Suppressor macrophage (primary cell): ENCODE results near the gene PAX7.

Experiments
- DNase-seq, 4 experiments: peaks; one replicate each; pipeline ENCODE4 v3.0.0-alpha.2; 2020 to 2022

Gene PAX7

DNA sequence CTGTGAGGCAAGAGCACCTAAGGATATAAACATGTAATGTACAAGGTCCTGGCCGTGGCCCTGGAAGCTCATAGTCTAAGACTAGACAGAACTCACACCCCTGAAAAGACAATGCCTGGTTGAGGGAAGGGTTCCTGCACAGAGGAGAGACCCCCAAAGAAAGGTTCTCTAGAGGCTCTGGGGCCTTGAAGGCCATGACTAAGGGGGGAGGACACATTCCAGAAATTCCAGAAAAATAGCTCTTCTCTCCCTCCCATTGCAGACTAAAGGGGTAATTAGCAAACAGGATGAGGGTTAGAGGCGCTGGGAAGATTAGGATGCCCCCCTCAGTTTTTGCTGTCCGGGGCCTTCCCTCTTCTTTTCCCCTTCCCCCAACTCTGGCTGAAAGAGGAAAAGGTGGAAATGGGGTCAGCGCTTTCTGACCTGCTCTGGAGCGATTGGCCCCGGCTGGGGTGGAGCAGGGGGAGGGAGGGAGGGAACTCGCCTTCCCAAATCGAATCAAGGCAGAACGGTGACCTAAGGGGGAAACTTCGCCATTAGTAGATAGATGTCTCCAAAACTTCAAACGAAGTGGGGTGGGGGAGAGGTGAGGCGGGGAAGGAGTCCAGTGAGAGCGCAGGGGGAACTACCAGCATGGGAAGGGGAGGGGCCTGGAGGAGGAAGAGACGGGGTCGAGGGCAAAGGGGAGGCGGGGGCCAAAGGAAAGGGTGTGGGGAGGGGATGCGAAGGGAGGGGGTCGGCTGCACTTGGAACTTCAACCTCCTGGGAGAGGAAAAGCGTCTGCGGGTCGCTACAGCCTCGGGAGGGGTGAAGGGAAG is 11.8 kb downstream of the PAX7 start:
- DNase-seq, result no peak

DNA sequence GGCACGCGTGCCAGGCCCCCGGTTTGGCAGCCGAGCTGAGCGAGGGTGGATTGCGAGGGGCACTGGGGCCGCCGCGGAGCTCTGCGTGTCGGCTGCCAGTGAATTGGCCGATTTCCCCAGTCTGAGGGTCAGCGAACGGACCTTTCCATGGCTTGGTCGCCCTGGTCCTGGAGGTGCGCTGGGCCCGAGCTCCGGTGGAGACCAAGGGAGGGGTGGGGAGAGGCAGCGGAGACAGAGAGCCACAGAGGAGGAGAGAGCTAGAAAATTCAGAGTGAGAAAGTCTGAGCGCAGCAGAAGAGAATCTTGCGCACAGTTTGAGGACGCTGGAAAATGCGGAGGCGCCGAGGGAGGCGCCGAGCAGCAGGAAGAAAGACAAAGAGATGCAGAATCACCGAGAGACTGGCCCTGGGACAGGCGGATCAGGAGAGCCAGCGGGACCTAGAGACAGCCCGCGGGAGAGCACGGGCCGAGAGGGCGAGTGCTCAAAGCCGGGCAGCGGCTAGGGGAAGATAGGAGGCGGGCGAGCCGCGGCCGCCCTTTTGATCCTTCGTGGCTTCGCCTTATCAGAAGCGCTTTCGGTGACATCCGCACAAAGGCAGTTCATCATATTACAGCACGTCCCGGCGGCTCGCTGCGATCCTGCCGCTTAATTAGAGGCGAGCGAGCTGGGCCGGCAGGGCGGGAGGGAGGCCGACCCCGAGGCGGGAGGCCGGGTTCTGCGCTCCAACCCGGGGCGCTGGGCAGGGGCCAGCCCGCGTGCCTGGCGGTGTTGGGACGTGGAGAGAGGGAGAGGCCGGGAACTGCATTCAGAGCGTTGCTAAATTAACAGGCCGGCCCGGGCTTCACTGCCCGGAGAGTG is 12.7 kb downstream of the PAX7 start:
- DNase-seq, result no peak

DNA sequence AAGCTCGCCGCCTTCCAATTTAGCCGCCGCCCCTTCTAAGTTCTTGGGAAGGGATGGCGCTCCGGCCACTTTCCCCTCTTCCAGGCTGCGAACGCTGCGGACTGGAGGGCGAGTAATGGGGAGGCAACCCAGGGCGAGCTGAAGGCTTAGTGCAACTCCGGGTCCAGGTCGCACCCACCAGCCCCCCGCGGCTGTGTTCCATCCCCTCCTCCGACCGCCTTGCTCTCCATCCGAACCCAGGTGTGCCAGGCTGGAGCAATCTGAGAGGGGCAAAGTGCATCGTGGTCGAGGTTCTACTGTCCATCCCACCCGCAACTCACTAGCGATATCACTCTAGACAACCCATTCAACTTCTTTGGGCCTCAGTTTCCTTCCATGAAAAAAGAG is 13.4 kb downstream of the PAX7 start:
- DNase-seq, result no peak

DNA sequence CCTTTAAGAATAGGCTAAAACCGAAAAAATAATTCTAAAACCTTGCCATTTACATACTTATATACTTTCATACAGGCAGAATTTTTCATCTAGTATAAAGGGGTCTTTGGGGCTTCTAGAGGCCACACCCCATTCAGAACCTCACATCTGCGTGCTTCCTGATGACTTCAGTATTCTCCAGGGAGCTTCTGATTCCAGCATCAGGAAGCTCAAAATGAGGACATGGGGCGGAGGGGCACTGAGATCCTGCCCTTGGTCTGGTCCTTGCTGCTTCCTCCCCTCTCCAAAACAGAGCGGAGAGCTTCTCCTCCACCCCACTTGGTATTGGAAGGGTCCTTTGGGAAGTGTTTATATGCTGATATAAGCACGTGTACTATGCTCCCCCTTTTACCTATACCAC is 13.8 kb downstream of the PAX7 start:
- no peak for DNase-seq

DNA sequence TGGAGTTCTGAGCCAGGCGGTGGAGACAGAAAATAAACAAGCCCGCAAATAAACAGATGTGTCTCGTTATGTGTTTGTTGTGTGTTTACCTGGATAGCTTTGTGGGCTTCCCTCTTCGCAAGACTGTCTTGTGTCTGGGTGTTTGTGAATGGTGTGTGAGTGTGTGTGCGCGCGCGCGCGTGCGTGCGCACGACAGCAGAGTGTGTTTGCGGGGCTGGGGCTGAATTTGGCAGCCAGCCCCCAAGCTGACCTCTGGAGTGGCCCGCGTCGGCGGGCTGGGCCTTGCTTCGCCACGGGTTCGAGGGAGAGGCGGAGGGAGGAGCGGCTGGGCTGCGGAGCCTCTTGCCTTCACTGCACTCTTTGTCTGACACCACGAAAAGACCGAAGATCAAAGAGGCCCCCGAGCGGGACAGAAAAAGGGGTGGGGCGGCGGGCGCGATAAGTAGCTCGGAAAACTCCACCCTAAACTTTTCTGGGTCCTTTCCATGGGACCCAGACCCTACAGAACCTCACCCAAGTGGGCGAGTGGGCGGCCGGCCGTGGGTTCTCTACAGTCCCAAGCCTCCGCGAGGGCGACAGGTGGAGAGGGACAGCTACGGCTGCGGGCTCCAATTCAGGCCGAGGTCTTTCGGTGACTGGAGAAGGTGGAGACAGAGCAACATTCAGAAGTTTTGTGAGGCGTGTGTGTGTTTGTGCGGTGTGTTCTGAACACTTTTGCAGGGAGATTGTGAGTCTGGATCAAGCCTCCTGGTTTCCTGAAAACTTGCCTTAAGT is 14.5 kb downstream of the PAX7 start:
- DNase-seq, result no peak

DNA sequence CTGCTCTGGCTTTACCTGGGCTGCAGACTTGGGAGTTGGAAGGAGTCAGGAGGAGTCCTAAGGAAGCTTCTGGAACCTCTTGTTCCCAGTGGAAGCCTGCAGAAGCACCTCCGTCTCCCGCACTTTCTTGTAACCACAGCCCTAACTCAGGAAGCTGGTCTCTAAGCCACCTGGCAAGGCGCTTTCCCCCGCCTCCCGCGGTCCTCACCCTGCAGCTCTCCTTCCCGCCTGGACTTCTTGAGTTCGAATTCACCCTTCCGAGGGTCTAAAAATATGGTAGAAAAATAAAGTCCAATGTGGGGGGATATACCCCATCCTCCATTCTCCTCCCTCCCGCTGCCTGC is 15.1 kb downstream of the PAX7 start:
- no peak for DNase-seq

DNA sequence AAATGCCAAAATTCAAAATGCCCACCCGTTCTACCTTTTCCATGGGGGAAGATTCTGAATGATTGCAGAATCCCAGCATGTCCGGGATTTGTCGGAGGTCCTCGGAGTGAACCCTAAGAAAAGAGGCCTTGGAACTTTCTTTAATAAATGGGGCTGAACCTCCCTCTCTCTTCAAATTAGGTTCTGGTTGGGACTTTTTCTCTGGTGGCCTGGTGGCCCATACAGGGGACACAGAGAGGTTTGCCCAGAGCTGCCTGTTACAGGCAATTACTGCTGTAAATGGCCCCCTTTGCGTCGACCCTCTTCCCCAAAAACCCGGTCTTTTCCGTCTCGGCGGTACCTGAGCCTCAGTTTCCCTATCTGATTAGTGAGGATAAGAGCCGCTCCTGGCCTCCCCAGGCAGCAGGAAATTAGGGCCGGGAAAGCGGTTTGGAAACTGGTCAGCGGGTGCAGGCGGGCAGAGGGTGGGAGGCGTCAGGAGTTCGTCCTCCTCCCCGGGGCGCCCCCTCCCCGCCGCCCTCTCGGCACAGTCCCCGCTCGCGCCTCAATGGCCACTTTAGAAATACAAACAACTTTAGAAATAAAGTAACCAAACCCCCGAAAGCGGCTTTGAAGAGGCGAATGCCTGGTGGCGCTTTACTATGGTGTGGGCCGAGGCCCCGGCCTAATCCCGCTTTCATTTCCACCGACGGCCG is 15.6 kb downstream of the PAX7 start:
- DNase-seq, result no peak

DNA sequence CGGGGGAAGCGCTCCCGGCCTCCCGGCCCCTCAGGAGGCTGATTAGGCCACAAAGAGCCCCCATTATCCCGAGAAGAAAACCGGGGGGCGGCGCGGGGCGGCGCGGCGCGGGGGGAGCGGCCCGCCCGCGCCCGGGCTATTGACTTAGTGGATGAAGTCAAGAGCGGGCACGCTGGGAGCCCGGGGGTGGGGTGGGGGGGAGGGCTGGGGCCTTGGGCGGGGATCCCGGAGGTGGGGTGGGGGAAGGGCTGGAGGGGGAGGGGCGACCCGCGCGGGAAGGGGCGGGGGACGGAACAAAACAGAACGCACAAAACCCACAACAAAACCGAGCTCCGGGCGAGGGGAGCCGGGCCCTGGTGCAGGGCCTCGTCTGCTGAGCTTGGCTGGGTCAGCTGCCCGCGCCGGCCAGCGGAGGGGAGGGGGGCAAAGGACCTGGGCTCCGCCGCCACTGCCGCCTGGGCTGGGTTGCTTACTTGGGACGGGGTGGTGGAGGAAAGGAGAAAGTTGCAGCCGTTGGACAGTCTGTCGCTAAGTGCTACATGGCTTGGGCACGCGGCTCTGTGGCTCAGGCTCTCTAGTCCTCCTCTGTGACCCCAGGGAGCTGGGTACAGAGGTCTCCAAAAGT is 16.3 kb downstream of the PAX7 start:
- DNase-seq, result no peak

DNA sequence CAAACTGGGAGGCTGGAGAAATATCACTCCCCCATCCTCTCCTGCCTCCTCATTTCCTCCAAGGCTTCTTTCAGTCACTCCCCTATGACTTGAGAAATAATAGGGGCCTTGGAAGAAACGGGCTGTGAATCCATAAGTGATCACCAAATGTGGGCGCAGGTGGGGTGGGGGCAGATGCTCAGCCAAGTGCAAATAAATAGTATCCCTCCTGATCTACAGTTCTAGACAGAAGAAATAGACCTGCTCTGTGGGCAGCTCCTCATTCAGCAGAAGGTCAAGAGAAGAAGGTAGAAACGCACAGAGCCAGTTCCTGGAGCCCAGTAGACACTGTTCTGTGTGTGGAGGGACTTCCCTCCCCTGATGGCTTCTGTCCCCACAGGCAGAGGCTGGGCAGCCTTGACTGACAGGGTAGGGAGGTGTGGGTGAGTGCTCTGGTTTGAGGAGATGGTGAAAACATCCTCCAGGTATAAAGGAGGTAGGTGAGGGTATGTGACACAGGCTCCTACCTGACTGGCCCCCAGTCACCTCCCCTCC is 17.1 kb downstream of the PAX7 start:
- DNase-seq, result no peak

DNA sequence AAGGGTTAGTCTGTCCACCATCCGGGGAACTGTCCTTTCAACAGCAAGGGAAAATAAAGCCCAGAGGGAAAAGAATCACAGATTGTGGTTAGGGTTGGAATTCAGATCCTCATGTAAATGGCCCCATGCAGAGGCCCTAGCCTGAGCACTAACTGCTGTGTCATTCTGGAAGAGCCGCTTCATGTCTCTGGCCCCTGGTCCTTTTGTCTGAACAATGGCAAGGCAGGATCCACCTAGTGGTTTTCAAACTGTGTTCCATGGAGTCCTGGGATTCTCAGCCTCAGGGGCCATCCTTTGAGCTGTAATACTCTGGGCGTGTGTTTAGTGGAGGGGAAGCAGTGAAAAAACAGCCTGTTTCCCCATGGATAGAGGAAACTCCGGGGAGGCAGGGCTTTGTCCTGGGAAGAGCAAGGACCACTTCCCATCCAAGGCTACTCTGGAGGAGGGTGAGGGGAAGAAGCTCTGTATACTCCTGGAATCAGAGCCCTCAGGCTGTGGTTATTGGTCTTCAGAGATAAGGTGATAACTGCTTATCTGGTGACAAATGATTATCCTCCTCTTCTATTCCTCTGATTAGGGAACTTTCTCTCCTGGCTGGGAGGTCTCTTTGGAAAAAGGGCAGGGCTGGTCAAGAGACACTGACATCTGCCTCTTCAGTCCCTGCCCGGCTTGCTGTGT is 19.2 kb downstream of the PAX7 start:
- DNase-seq, result no peak

DNA sequence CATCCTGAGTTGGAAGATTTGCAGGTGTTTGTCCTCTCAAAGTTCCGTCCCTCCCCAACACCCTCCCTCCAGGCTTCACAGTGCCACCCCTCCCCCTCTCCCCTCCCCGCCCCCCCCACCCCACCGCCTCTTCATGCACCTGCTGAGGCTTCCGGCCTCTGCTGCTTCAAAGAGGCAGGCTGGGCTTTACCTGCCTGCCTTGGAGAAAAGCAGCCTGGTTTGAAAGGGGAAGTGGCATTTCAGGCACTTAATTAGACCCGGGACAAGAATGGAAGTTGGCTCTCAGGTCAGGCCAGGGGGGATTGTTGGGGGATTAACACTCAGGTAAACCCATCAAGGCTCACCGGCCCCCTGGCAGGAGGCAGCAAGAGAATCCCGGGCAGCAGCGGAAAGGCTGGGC is 21.1 kb downstream of the PAX7 start:
- no peak for DNase-seq

DNA sequence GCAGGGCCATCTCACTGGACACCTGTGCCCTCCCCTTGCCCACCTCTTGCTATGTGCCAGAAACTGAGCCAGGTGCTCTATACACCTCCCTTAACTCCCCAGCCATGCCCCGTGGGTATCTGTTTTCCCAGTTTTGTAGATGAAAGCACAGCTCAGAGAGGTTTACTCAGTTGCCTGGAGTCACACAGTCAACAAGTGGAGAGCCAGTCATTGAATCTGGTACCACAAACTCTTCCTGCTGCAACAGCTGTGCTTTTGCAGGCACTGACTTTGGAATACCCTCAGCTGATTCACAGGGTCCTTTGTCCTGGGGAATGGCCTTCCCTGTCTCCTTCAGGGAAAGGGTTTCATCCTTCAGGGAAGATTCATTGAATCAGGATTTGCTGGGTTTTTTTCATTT is 22.1 kb downstream of the PAX7 start:
- DNase-seq, result no peak

DNA sequence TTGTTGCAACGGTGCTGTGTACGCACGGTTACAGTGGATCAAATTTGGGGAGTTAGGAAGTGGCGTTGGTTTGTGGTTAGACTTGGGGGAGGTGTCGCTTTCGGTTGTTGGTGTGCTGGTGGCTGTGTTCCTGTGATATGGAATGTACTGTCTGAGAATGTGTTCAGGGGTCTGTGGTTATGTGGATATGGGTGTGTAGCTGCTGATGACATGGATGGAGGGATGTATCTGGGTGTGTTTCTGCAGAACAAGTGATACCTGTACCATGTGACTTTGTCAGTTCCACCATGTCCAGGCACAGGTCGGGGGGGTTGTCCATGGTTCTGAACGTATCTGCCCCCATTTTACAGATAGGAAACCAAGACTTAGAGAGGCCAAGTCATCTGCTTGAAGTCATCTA is 22.7 kb downstream of the PAX7 start:
- DNase-seq, result no peak

DNA sequence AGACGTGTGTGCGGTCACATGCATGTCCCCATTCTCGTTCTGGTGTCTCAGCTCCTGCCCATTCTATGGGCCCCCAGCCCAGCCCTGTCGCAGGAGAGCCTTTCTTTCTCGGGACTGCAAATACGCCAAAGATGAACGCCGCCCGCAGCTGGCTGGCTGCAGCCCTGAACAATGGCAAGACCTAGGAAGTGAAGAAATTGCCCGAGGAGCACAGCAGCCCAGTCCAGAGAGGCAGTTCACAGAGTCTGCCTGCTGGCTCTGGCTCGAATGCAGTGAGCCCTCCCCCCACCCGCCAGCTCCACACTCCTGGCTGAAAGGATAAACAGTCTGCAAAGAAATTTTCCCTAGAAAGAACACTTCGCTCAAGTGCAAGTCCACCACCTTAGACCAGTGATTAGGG is 23.3 kb downstream of the PAX7 start:
- DNase-seq, result no peak

DNA sequence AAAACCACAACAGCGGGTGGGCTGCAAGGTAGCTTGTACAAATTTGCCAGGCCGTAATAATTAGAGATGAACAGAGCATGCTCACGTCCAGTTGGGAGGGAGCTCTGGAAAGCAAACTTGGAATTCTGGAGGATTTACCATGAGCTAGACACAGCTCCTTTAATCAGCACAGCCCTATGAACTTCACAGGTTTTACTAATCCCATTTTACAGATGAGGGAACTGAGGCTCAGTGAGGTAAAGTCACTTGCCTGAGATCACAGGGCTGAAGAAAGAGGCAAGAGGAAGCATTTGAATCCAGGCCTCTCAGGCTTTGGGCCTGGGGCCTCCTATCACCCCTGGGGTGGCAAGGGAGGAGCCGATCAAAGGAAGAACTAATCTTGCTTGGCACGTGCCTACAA is 24.0 kb downstream of the PAX7 start:
- DNase-seq, result no peak

DNA sequence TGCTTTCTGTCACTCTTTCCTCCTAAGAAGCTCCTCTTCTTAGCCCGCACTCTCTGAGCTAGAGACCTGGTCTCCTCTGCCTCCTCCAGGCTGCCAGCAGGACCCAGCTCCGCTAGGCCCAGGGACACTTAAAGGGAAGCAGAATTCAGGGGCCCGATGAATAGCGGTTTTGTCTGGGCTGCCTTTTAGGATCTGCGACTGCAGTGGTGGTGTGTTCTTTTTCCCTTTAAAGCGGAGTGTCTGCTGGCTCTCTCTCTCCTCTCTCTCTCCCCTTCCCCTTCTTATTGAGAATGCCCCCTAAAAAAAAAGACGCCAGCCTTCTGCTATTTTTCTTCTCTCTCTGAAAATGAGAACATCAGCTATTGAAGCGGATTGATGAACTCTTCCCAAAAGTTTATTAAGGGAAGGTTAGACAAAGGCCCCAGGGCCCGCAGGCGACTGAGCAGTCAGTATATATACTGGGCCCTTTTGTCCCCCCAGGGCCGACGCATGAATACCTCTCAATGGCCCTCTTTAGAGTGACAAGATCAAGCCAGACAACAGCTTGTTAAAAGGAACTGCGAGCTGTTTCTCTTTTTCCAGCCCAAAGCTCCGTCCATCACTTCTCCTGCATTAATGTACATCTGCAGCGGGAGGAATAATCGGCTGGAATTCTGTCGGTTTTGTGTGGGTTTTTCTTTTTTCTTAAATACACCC is 27.0 kb downstream of the PAX7 start:
- DNase-seq, result no peak

DNA sequence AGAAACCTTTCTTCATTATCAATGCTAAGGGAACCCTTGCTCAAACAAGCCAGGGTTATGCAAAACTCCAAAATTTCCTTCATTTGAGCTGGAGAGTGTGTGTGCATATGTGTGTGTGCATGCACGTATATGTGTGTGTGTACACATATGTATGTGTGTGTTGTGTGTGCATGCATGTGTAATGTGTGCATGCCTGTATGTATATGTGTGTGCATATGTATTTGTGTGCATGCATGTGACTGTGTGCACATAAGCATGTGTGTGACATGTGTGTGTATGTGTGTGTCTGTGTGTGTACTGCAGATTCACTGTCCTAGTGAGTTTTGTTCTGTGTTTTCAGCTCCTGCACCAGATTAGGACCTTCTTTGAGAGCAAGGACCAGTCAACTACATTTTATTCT is 28.2 kb downstream of the PAX7 start:
- no peak for DNase-seq

DNA sequence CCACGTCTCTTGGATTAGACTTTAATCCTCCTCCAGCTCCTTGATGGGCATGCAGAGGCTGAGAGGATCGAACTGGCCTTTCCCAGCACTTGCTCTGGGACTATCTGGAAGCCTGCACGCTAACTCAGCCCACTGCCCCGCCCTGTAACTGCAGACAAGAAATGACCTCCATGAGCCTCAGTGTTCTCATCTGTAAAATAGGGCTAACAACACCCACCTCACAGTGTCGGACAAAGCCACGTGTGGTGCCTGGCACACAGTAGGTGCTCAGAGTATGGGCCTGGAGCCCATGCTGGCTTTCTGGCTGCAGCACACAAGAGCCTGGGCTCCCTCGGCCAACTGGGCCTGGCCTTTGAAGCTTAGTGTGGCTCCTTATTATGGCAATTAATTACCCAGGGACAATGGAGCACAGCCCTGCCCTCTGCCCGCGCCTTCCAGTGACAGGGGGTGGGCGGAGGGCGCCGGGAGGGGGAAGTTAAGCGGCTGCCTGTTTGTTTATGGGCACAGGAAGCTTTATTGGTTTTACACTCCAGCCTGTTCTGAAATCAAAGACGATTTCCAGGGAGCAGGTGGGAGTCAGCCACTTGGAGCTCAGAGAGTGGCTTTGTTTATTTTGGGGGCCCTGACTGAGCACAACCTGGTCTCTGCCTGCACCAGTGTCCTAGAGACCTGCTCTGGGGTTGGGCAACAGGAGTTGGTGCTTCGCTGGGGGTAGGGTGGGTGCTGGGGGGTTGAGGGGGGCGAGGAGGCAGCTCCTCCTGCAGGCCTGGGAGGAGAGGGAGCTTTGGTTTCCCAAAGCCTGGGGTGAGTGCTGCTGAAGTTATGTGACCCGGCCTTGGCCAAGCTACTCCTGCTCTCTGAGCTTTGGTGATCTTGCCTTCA is 31.0 kb downstream of the PAX7 start:
- no peak for DNase-seq

DNA sequence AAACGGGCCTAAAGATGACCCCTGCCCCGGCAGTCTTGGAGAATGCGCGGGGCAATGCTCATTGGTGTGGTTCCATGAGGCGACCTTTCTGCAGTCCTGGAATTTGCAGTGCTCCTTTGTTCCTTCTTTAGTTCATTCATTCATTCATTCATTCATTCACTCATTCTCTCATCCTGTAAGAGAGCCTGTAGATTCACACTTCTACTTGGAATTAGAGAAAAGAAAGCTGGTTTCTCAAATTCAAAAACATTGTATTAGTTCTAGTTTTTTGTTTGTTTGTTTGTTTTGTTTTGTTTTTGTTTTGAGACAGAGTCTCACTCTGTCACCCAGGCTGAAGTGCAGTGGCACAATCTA is 31.6 kb downstream of the PAX7 start:
- DNase-seq, result no peak
